HG03439 (cell line): ENCODE data around the gene EFHC1.

Experiments
- ATAC-seq: cut with Tn5 transposase; IDR thresholded peaks from one replicate; pipeline ENCODE4 v1.9.1; 2021; ENCODE audit warnings: mild to moderate bottlenecking, moderate library complexity; ENCODE audit not compliant: unreplicated experiment

EFHC1 gene

GRCh38 chr6:52551483-52552277 lies 131.5 kb downstream of the EFHC1 start:
- ATAC-seq: no peak

- ATAC-seq: peak; percentile 95
Observed at GRCh38 chr6:52552278-52552643, 132.1 kb downstream of the EFHC1 start.

- ATAC-seq: no peak
Observed at GRCh38 chr6:52553158-52553557, 133.0 kb downstream of the EFHC1 start.

GRCh38 chr6:52553719-52554118 lies 133.6 kb downstream of the EFHC1 start:
- ATAC-seq: no peak

GRCh38 chr6:52554684-52555280 lies 134.6 kb downstream of the EFHC1 start:
- ATAC-seq: no peak

- no peak for ATAC-seq
Observed at GRCh38 chr6:52555518-52556233, 135.5 kb downstream of the EFHC1 start.

- no peak for ATAC-seq
Observed at GRCh38 chr6:52557389-52558265, 137.5 kb downstream of the EFHC1 start.

- no peak for ATAC-seq
Observed at GRCh38 chr6:52558266-52559000, 138.3 kb downstream of the EFHC1 start.

GRCh38 chr6:52560462-52560861 lies 140.3 kb downstream of the EFHC1 start:
- no peak for ATAC-seq

- no peak for ATAC-seq
Observed at GRCh38 chr6:52562911-52563310, 142.8 kb downstream of the EFHC1 start.

GRCh38 chr6:52564856-52565255 lies 144.7 kb downstream of the EFHC1 start:
- ATAC-seq: no peak

GRCh38 chr6:52566201-52566600 lies 146.1 kb downstream of the EFHC1 start:
- ATAC-seq: no peak

- no peak for ATAC-seq
Observed at GRCh38 chr6:52566853-52567279, 146.7 kb downstream of the EFHC1 start.

- ATAC-seq: no peak
Observed at GRCh38 chr6:52568320-52568719, 148.2 kb downstream of the EFHC1 start.

GRCh38 chr6:52570291-52570700 lies 150.2 kb downstream of the EFHC1 start:
- ATAC-seq: no peak

GRCh38 chr6:52571099-52571755 lies 151.1 kb downstream of the EFHC1 start:
- ATAC-seq: no peak

GRCh38 chr6:52572536-52572935 lies 152.4 kb downstream of the EFHC1 start:
- no peak for ATAC-seq

GRCh38 chr6:52573295-52573694 lies 153.2 kb downstream of the EFHC1 start:
- no peak for ATAC-seq
